HG03378 (cell line): ENCODE measurements around the gene DCUN1D2.
"Not testable (repeated sequence)": the region's sequence is repeated elsewhere in the genome, so short reads cannot be mapped to it uniquely, and the experiment has no call there.

ENCODE experiments used
- ATAC-seq: cut with Tn5 transposase; IDR thresholded peaks from one replicate; pipeline ENCODE4 v1.9.1; 2021; ENCODE audit warnings: mild to moderate bottlenecking, moderate library complexity; ENCODE audit not compliant: unreplicated experiment

Gene DCUN1D2

GRCh38 chr13:113468472-113469201 lies 21.9 kb downstream of the DCUN1D2 start:
- no peak for ATAC-seq

- no peak for ATAC-seq
Observed at GRCh38 chr13:113468029-113468428, 22.5 kb downstream of the DCUN1D2 start.

- ATAC-seq: no peak
Observed at GRCh38 chr13:113466383-113466782, 24.1 kb downstream of the DCUN1D2 start.

DNA sequence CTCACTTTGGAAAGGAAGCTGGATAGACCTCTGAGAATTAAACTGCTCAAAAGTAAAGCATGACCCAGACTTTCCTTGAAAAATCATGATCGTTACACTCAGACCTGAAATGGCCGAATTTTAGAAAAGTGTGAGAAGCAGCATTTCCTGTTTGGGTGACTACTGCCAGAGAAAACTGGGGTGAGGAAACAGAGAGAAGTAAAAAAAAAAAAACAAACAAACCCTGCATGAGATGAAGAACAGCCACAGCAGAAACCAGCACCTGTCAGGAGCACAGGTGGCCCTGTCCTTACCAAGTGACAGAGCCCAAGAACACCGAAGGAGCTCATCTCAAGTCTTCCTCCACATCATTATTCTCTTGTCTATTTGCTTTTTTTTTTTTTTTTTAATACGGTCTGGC lies 25.2 kb downstream of the DCUN1D2 start:
- ATAC-seq: no peak

GRCh38 chr13:113464476-113464875 lies 26.0 kb downstream of the DCUN1D2 start:
- no peak for ATAC-seq

GRCh38 chr13:113461022-113461751 lies 29.3 kb downstream of the DCUN1D2 start:
- no peak for ATAC-seq

GRCh38 chr13:113460599-113460998 lies 29.9 kb downstream of the DCUN1D2 start:
- ATAC-seq: no peak

- no peak for ATAC-seq
Observed at GRCh38 chr13:113460064-113460555, 30.4 kb downstream of the DCUN1D2 start.

- no peak for ATAC-seq
Observed at GRCh38 chr13:113458253-113459065, 32.1 kb downstream of the DCUN1D2 start.

GRCh38 chr13:113457510-113457909 lies 33.0 kb downstream of the DCUN1D2 start:
- no peak for ATAC-seq

- ATAC-seq: no peak
Observed at GRCh38 chr13:113456116-113456702, 34.3 kb downstream of the DCUN1D2 start.

- ATAC-seq: no peak
Observed at GRCh38 chr13:113455384-113455783, 35.1 kb downstream of the DCUN1D2 start.

DNA sequence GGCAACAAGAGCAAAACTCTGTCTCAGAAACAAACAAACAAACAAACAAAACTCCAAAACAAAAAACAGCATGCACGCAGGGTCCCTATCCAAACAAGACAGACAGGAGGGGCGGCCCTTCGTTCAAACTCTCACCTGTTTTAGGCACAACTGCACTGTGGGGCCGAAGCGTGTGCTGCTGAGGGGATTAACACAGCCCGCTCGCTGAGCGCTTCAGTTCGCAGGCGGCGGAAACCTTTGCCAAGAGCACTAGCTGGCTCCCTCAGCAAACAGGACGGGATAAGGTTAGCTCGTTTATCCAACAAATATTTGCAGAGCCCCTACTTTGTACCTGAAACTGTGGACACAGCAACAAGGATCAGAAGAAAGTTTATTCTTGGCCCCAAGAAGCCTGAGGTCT lies 35.6 kb downstream of the DCUN1D2 start:
- ATAC-seq: no peak

DNA sequence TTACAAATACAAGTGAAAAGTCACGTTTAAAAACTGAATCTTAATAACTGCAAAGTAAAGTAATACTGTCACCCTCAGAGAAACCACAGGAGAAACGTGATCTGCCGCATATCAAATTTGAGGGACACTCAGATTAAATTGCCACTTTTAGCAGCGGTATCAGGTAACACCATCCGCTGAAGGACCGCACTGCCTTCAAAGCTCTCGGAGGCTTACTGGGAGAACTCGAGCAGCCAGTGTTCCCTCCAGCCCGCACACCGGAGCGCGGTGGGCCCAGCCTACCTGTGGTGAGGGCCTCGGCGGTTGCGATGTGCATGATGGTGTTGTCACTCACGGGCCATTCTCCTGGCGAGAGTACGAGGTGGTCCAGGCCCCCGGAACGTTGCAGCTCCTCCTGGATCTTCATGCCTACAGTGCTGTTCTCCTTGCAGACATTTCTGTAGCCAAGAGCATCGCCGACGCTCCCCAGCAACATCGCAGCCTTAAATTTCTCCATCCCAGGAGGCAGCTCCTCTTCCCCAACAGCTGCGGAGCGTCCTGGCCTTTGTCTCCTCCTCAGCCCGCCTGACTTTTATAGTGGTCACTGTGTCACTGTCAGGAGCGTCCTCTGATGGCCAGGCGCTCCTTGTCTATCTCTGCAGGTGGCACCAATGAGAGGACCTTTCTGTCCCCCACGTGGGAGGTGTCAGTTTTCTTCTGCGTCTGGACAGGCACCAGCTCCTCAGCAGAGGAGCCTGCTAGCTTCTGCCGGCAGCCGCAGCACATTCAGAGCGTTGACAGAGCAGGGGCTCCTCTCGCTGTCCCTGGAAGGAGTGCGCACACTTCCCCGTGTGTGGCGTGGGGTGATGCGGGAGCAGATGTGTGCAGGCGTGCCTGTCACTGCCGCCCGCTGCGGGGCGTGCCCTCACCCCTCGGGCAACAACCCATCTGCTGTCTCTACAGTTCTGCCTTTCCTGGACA lies 37.3 kb downstream of the DCUN1D2 start, which contains the start of gene ADPRHL1:
Gene ADPRHL1 (minus strand): TSS at position 547 of the 960 bp plus-strand sequence. CDS start 51 bp downstream, at position 496.
- no peak for ATAC-seq

DNA sequence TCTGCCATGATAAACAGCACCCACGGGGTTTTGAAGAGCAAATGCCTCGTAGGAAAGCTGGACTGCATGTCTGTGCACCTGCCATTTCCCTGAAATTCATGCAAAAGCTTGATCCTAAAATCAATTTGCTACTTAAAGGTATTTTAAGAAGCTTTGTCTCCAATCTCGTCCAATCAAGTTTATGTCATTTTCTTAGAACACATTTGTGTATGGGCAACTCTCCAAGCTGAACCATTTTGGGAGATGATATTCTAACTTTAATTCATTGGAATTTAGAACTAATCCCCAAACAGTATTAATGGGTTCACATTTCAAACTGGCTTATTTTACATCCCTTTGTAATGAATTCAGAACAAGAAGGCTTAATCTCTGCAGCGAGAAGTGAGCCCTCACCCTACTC lies 38.0 kb downstream of the DCUN1D2 start:
- ATAC-seq: no peak

DNA sequence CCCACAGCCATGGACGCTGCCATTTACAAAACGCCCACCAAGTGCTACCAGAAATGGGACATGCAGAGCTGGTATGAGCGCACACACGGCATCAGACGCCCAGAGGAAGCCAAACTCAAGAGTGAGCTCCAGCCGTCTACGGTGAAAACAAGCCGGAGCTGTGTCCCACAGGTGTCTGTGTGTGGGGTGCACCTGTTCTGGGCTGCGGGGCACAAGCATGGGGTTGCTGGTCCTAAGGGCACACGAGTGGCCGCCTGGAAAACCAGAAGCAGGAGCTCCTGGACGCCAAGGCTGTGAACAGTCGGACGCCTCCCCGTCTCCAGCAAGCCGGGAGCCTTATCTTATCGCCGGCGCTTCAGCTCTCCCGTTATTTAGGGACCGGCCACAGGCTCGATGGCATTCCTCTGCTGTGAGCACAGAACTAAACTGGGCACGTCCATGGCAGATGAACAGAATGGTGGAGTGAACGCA lies 38.5 kb downstream of the DCUN1D2 start:
- ATAC-seq: no peak

- ATAC-seq: not testable (repeated sequence)
Observed at GRCh38 chr13:113450861-113451620, 39.5 kb downstream of the DCUN1D2 start.

GRCh38 chr13:113450348-113450744 lies 40.2 kb downstream of the DCUN1D2 start:
- ATAC-seq: not testable (repeated sequence)
